Panc1 (cell line): ENCODE measurements around the gene DYRK2. TPM values are rescaled to one million over a fixed set of nuclear protein-coding genes. Genes with fewer than 3 reads are reported as not detected.

Experiments used
- ATAC-seq: fragments of 200-7000 bp; cut with Tn5 transposase; 2 replicates; pipeline ENCODE4 v1.9.1; 2020; ENCODE audit warnings: mild to moderate bottlenecking, moderate library complexity
- BruUV-seq: library from RNA; stranded (reverse); fragments of 400-500 nt; replicated peaks from 2 replicates; lab custom pipeline; 2021; lab: Mats Ljungman, UMichigan
- CTCF ChIA-PET: fragments of 300-600 bp; sonication (Branson Sonifier 250); formaldehyde crosslinking; loops from one replicate; lab custom pipeline; 2022; ENCODE audit warnings: antibody characterized with exemption; lab: Charles Lee
- POLR2A ChIA-PET: fragments of 300-600 bp; sonication (Branson Sonifier 250); formaldehyde crosslinking; loops from one replicate; lab custom pipeline; 2022; ENCODE audit warnings: antibody characterized with exemption; lab: Charles Lee
- DNase-seq: peaks from one replicate; pipeline ENCODE4 v3.0.0-alpha.2; 2010; ENCODE audit warnings: low read depth, low spot score
- H3K27ac ChIP-seq: 2 replicates; pipeline ENCODE4 v1.5.1; 2011; ENCODE audit warnings: mild to moderate bottlenecking, low read length, inconsistent platforms
- H3K27me3 ChIP-seq: fragments of 200-500 bp; sonication (Bioruptor generic); 2 replicates; pipeline ENCODE4 v1.6.0; 2014; ENCODE audit warnings: low read length, inconsistent platforms; ENCODE audit not compliant: control insufficient read depth, insufficient read depth
- H3K36me3 ChIP-seq: fragments of 200-500 bp; sonication (Bioruptor generic); 2 replicates; pipeline ENCODE4 v1.5.1; 2014; ENCODE audit warnings: inconsistent platforms, mild to moderate bottlenecking, low read length, moderate library complexity; ENCODE audit not compliant: control insufficient read depth, insufficient read depth
- H3K4me1 ChIP-seq: 2 replicates; pipeline ENCODE4 v1.5.1; 2011; ENCODE audit warnings: inconsistent platforms, mild to moderate bottlenecking, low read length, moderate library complexity; ENCODE audit not compliant: control insufficient read depth, insufficient read depth
- H3K4me3 ChIP-seq, 2 experiments: 2 replicates each; pipeline ENCODE4 v1.5.1; 2011 to 2012; ENCODE audit warnings: low read depth in 2 of 2, low read length in 2 of 2, mild to moderate bottlenecking in 2 of 2, inconsistent platforms in 1 of 2, moderate library complexity in 1 of 2
- H3K9me3 ChIP-seq: fragments of 200-500 bp; sonication (Bioruptor generic); 2 replicates; pipeline ENCODE4 v1.5.1; 2014; ENCODE audit warnings: low read depth, mild to moderate bottlenecking, inconsistent platforms, low read length, moderate library complexity; ENCODE audit not compliant: control insufficient read depth, insufficient read depth
- CTCF ChIP-seq: fragments of 450-650 bp; IDR thresholded peaks from 2 replicates; pipeline ENCODE4 v1.5.1; 2017; ENCODE audit warnings: mild to moderate bottlenecking
- POLR2AphosphoS5 ChIP-seq: IDR thresholded peaks from 2 replicates; pipeline ENCODE4 v1.6.1; 2012; ENCODE audit warnings: mild to moderate bottlenecking, low read depth, low read length, moderate library complexity
- REST ChIP-seq, 2 experiments: IDR thresholded peaks; 2 replicates each; pipeline ENCODE4 v1.6.1; 2011 to 2012; ENCODE audit warnings: low read depth in 2 of 2, control low read depth in 1 of 2, low read length in 1 of 2, mild to moderate bottlenecking in 1 of 2, moderate library complexity in 1 of 2; ENCODE audit not compliant: insufficient read depth in 1 of 2
- SIN3A ChIP-seq: IDR thresholded peaks from 2 replicates; pipeline ENCODE4 v1.6.1; 2012; ENCODE audit warnings: low read depth, mild to moderate bottlenecking, low read length, moderate library complexity, borderline replicate concordance; ENCODE audit not compliant: insufficient read depth
- TCF7L2 ChIP-seq: IDR thresholded peaks from 2 replicates; pipeline ENCODE4 v1.6.1; 2011; ENCODE audit warnings: mild to moderate bottlenecking, low read depth, low read length, inconsistent platforms
- in situ Hi-C: cut with HindIII; loops from 2 replicates; pipeline ENCODE4 v1.10.0; 2016; ENCODE audit warnings: low sequenced_read_pairs, low pct_unique_long_range_greater_than_20kb
- intact Hi-C: fragments of 100-400 bp; cut with micrococcal nuclease; formaldehyde crosslinking; loops from one replicate; pipeline ENCODE4 v1.10.0; 2022; ENCODE audit not compliant: unreplicated experiment
- total RNA-seq: library from RNA; stranded (reverse); gene quantifications from one replicate; pipeline ENCODE4 v1.2.1, GENCODE V29; 2021; ENCODE audit not compliant: unreplicated experiment

DYRK2 gene
- total RNA-seq, 1 experiment from 2014 or later = 9.9 TPM

GRCh38 chr12:67697967-67698366 is 49.4 kb downstream of the DYRK2 start:
- TF ChIP-seq SIN3A (no peak), TCF7L2 (no peak), POLR2AphosphoS5 (no peak), REST (IDR thresholded peaks at IDR 0.05; ENCODE audit: insufficient read depth in 1 of 2, low read depth in 2 of 2, low read length in 1 of 2) (no peak), CTCF (no peak)
- ChIA-PET CTCF (no interaction called here), POLR2A (no interaction called here)
- H3K4me1 ChIP-seq = no peaks in the 10 kb centered on the region
- no peak overlapping the region for H3K4me3 ChIP-seq
- no TSS peak for BruUV-seq
- in situ Hi-C loops = no loop called here
- no peak for ATAC-seq
- H3K36me3 ChIP-seq = no peaks in the 10 kb centered on the region
- intact Hi-C loops = no loop called here
- H3K27me3 ChIP-seq = peaks cover 5% of the 10 kb centered on the region; the same call in 1 of the 2 replicates
- no peaks in the 10 kb centered on the region for H3K9me3 ChIP-seq
- DNase-seq = no peak
- H3K27ac ChIP-seq = no peak overlapping the region

GRCh38 chr12:67698672-67699581 is 50.4 kb downstream of the DYRK2 start:
- peaks cover 5% of the 10 kb centered on the region; the same call in 1 of the 2 replicates for H3K27me3 ChIP-seq
- no peaks in the 10 kb centered on the region for H3K4me1 ChIP-seq
- in situ Hi-C loops (no loop called here), intact Hi-C loops (no loop called here)
- TF ChIP-seq SIN3A (no peak), TCF7L2 (no peak), POLR2AphosphoS5 (no peak), CTCF (no peak), REST (IDR thresholded peaks at IDR 0.05; ENCODE audit: insufficient read depth in 1 of 2, low read depth in 2 of 2, low read length in 1 of 2) (no peak)
- DNase-seq (no peak), ATAC-seq (no peak)
- no peaks in the 10 kb centered on the region for H3K9me3 ChIP-seq
- ChIA-PET POLR2A (no interaction called here), CTCF (no interaction called here)
- no TSS peak for BruUV-seq
- H3K4me3 ChIP-seq = no peak overlapping the region
- no peaks in the 10 kb centered on the region for H3K36me3 ChIP-seq
- H3K27ac ChIP-seq = no peak overlapping the region
